Measurements from ENCODE around the gene ADCY2. TPM values are rescaled to one million over a fixed set of nuclear protein-coding genes. Genes with fewer than 3 reads are reported as not detected.

The ADCY2 gene
- total and polyA plus RNA-seq, 9 of the 15 experiments (the other 6 are each of a cell fraction or from before 2014, with no cell fraction given) = 0.01 to 0.15 (median 0.03) TPM; not detected in 5

DNA sequence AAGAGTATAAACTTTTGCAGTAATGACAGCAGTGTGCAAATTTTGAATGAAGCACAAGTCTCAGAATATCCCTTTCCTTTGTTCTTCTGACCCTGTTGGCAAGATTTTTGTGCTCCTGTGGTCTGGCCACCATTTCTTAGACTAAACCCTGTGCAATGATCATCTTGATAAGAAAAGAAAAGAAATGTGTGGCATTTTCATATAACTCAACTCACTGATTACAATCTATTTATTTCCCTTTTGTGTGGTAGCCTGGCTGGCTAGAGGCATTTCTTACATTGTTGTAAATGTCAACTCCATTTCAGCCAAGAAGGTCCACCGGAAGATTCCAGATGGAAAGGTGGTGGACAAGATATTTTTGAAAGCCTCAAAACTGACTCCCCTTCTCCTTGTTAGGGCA, 41.9 kb downstream of the ADCY2 start:
- no peak for TF ChIP-seq TAL1 (IDR thresholded peaks at IDR 0.05)
- TF ChIP-seq ZNF140 (CRISPR knock-in tag; IDR thresholded peaks at IDR 0.05) = no peak
- TF ChIP-seq GTF2A2 (tag; IDR thresholded peaks at IDR 0.05) = no peak
- TF ChIP-seq ZNF347 (CRISPR knock-in tag; IDR thresholded peaks at IDR 0.05; ENCODE audit: low read depth) = no peak
- no peak for TF ChIP-seq JUNB (CRISPR knock-in tag; conservative IDR thresholded peaks at IDR 0.05)
- TF ChIP-seq, protein P1, sequence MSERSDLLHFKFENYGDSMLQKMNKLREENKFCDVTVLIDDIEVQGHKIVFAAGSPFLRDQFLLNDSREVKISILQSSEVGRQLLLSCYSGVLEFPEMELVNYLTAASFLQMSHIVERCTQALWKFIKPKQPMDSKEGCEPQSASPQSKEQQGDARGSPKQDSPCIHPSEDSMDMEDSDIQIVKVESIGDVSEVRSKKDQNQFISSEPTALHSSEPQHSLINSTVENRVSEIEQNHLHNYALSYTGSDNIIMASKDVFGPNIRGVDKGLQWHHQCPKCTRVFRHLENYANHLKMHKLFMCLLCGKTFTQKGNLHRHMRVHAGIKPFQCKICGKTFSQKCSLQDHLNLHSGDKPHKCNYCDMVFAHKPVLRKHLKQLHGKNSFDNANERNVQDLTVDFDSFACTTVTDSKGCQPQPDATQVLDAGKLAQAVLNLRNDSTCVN (CRISPR knock-in tag; IDR thresholded peaks at IDR 0.05) = no peak
- 0% methylated on average over 1 of the region's 1 CpG for WGBS (ENCODE audit: insufficient coverage, low coverage, missing lambda C conversion rate)
- DNase-seq (ENCODE audit: extremely low read depth in 1 of 4, low spot score in 3 of 4) (no peak), FAIRE-seq (no peak), ATAC-seq (no peak)
- Histone ChIP-seq H3K27me3 (ENCODE audit: control insufficient read depth in 2 of 2, insufficient read depth in 2 of 2, low read length in 2 of 2) (no peaks in the 10 kb centered on the region), H3K4me1 (replicated peaks in 1 of 2; ENCODE audit: control insufficient read depth in 2 of 2, insufficient read depth in 2 of 2, low read length in 2 of 2) (no peaks in the 10 kb centered on the region), H2AFZ (ENCODE audit: low read depth, low read length) (no peak overlapping the region), H3K27ac (ENCODE audit: extremely low read depth, low read depth, low read length) (no peak overlapping the region), H4K20me1 (replicated peaks; ENCODE audit: control insufficient read depth, insufficient read depth, low read length) (no peaks in the 10 kb centered on the region), H3K4me3 (no peak overlapping the region), H3K36me3 (ENCODE audit: control insufficient read depth, insufficient read depth, low read length) (no peaks in the 10 kb centered on the region), H3K4me2 (ENCODE audit: insufficient read depth, low read length) (no peak overlapping the region), H3K9ac (ENCODE audit: insufficient read depth in 1 of 2, low read depth in 2 of 2, low read length in 2 of 2) (no peak overlapping the region), H3K9me3 (replicated peaks; ENCODE audit: control insufficient read depth, insufficient read depth, low read depth, low read length) (no peaks in the 10 kb centered on the region), H3K79me2 (ENCODE audit: control insufficient read depth, insufficient read depth, low read length) (no peaks in the 10 kb centered on the region), H3K9me1 (ENCODE audit: control insufficient read depth, insufficient read depth, low read length) (no peaks in the 10 kb centered on the region)
- no TSS peak for BruUV-seq (replicated peaks)
- ChIA-PET POLR2A (no interaction called here), CTCF (ENCODE audit: low intra/inter-chr PET ratio) (no interaction called here)
- in situ Hi-C loops (cut with MboI) (no loop called here), intact Hi-C loops (cut with micrococcal nuclease) (no loop called here)

DNA sequence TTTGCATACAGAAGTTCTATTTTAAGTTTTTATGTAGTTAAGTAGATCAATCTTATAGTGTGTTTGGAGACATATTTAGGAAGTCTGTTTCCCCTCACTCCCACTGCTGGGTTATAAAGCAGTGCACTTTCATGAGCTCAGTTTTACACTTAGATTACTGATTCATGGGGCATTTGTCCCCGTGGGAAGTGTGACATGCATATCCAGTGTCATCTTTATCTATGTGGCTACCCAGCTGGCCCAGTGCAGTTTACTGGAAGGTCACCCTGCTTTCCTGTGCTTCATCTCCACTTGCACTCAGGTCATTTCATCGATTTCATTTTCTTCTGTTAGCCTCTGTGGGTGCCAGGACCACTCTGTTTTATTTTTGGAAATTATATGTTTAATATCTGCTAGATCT, 49.1 kb downstream of the ADCY2 start:
- Histone ChIP-seq H3K27me3 (ENCODE audit: control insufficient read depth in 2 of 2, insufficient read depth in 2 of 2, low read length in 2 of 2) (no peaks in the 10 kb centered on the region), H3K9ac (ENCODE audit: insufficient read depth in 1 of 2, low read depth in 2 of 2, low read length in 2 of 2) (no peak overlapping the region), H3K4me2 (ENCODE audit: insufficient read depth, low read length) (no peak overlapping the region), H3K27ac (ENCODE audit: extremely low read depth, low read depth, low read length) (no peak overlapping the region), H3K4me1 (replicated peaks in 1 of 2; ENCODE audit: control insufficient read depth in 2 of 2, insufficient read depth in 2 of 2, low read length in 2 of 2) (no peaks in the 10 kb centered on the region), H3K4me3 (no peak overlapping the region), H4K20me1 (replicated peaks; ENCODE audit: control insufficient read depth, insufficient read depth, low read length) (no peaks in the 10 kb centered on the region), H3K79me2 (ENCODE audit: control insufficient read depth, insufficient read depth, low read length) (no peaks in the 10 kb centered on the region), H3K9me1 (ENCODE audit: control insufficient read depth, insufficient read depth, low read length) (no peaks in the 10 kb centered on the region), H2AFZ (ENCODE audit: low read depth, low read length) (no peak overlapping the region), H3K9me3 (replicated peaks; ENCODE audit: control insufficient read depth, insufficient read depth, low read depth, low read length) (no peaks in the 10 kb centered on the region), H3K36me3 (ENCODE audit: control insufficient read depth, insufficient read depth, low read length) (no peaks in the 10 kb centered on the region)
- BruUV-seq (replicated peaks) = no TSS peak
- WGBS (ENCODE audit: insufficient coverage, low coverage, missing lambda C conversion rate) = 0% methylated on average over 2 of the region's 2 CpGs
- intact Hi-C loops (cut with micrococcal nuclease) (no loop called here), in situ Hi-C loops (cut with MboI) (no loop called here)
- ChIA-PET POLR2A (no interaction called here), CTCF (ENCODE audit: low intra/inter-chr PET ratio) (no interaction called here)
- ATAC-seq (no peak), FAIRE-seq (no peak), DNase-seq (ENCODE audit: extremely low read depth in 1 of 4, low spot score in 3 of 4) (no peak)
- TF ChIP-seq GATAD2B (IDR thresholded peaks at IDR 0.05; ENCODE audit: borderline replicate concordance) (no peak), ZNF707 (CRISPR knock-in tag; conservative IDR thresholded peaks at IDR 0.05) (no peak), ELF1 (tag; IDR thresholded peaks at IDR 0.05) (no peak), ZNF431 (CRISPR knock-in tag; IDR thresholded peaks at IDR 0.05) (no peak), ZKSCAN1 (IDR thresholded peaks at IDR 0.05; ENCODE audit: low read depth, low read length) (no peak), ZNF584 (CRISPR knock-in tag; IDR thresholded peaks at IDR 0.05; ENCODE audit: low read depth) (no peak), SNRNP70 (optimal IDR thresholded peaks at IDR 0.05; ENCODE audit: low read depth, low read length) (no peak), RFX1 (IDR thresholded peaks at IDR 0.05) (no peak)
- TF ChIP-seq, protein P2, sequence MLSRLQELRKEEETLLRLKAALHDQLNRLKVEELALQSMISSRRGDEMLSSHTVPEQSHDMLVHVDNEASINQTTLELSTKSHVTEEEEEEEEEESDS (CRISPR knock-in tag; IDR thresholded peaks at IDR 0.05) = no peak
- TF ChIP-seq, protein P3, sequence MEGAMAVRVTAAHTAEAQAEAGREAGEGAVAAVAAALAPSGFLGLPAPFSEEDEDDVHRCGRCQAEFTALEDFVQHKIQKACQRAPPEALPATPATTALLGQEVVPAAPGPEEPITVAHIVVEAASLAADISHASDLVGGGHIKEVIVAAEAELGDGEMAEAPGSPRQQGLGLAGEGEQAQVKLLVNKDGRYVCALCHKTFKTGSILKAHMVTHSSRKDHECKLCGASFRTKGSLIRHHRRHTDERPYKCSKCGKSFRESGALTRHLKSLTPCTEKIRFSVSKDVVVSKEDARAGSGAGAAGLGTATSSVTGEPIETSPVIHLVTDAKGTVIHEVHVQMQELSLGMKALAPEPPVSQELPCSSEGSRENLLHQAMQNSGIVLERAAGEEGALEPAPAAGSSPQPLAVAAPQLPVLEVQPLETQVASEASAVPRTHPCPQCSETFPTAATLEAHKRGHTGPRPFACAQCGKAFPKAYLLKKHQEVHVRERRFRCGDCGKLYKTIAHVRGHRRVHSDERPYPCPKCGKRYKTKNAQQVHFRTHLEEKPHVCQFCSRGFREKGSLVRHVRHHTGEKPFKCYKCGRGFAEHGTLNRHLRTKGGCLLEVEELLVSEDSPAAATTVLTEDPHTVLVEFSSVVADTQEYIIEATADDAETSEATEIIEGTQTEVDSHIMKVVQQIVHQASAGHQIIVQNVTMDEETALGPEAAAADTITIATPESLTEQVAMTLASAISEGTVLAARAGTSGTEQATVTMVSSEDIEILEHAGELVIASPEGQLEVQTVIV (CRISPR knock-in tag; IDR thresholded peaks at IDR 0.05; ENCODE audit: borderline replicate concordance) = no peak

Data from K562 (cell line).